Naive B cell (primary cell): ENCODE results near the gene HLF. TPM values are rescaled to one million over a fixed set of nuclear protein-coding genes. Genes with fewer than 3 reads are reported as not detected.
"Not testable (repeated sequence)": the region's sequence is repeated elsewhere in the genome, so short reads cannot be mapped to it uniquely, and the experiment has no call there.

Experiments
- ATAC-seq, 2 donors: fragments of 150-1000 bp; cut with Tn5 transposase; 2 replicates each; pipeline ENCODE4 v1.10.0; 2021; ENCODE audit warnings: low read depth in 2 of 2, mild to moderate bottlenecking in 2 of 2, moderate library complexity in 2 of 2
- DNase-seq: peaks from one replicate; pipeline ENCODE4 v3.0.0; 2022
- H3K27ac Mint-ChIP-seq, 6 donors: one replicate each; pipeline ENCODE4 v1.8.0; 2020 to 2022; ENCODE audit warnings: mild to moderate bottlenecking in 6 of 6, mixed read lengths in 6 of 6, moderate library complexity in 5 of 6, inconsistent platforms in 2 of 6
- H3K27me3 Mint-ChIP-seq, 3 donors: one replicate each; pipeline ENCODE4 v1.8.0; 2021 to 2022; ENCODE audit warnings: mixed read lengths in 3 of 3, mild to moderate bottlenecking in 1 of 3
- H3K36me3 Mint-ChIP-seq, 2 donors: one replicate each; pipeline ENCODE4 v1.8.0; 2020 to 2022; ENCODE audit warnings: mixed read lengths in 2 of 2, inconsistent platforms in 1 of 2, mild to moderate bottlenecking in 1 of 2
- H3K4me1 Mint-ChIP-seq, 3 donors: one replicate each; pipeline ENCODE4 v1.8.0; 2020 to 2022; ENCODE audit warnings: mixed read lengths in 3 of 3, inconsistent platforms in 1 of 3, mild to moderate bottlenecking in 1 of 3, moderate library complexity in 1 of 3
- H3K4me3 Mint-ChIP-seq, 8 donors: one replicate each; pipeline ENCODE4 v1.8.0; 2020 to 2022; ENCODE audit warnings: mild to moderate bottlenecking in 8 of 8, mixed read lengths in 8 of 8, moderate library complexity in 8 of 8, inconsistent platforms in 2 of 8
- H3K9me3 Mint-ChIP-seq, 7 donors: one replicate each; pipeline ENCODE4 v1.8.0; 2020 to 2022; ENCODE audit warnings: mixed read lengths in 7 of 7, mild to moderate bottlenecking in 5 of 7, inconsistent platforms in 2 of 7, moderate library complexity in 1 of 7
- polyA plus RNA-seq, 6 donors: library from polyadenylated mRNA; unstranded; fragments of 300-500 nt; fragmentation: Illumina TruSeq; gene quantifications; one replicate each; pipeline ENCODE4 v1.2.3, GENCODE V29; 2021; ENCODE audit warnings: low read depth in 6 of 6

Gene HLF
- polyA plus RNA-seq, 6 donors from 2014 or later = not detected

DNA sequence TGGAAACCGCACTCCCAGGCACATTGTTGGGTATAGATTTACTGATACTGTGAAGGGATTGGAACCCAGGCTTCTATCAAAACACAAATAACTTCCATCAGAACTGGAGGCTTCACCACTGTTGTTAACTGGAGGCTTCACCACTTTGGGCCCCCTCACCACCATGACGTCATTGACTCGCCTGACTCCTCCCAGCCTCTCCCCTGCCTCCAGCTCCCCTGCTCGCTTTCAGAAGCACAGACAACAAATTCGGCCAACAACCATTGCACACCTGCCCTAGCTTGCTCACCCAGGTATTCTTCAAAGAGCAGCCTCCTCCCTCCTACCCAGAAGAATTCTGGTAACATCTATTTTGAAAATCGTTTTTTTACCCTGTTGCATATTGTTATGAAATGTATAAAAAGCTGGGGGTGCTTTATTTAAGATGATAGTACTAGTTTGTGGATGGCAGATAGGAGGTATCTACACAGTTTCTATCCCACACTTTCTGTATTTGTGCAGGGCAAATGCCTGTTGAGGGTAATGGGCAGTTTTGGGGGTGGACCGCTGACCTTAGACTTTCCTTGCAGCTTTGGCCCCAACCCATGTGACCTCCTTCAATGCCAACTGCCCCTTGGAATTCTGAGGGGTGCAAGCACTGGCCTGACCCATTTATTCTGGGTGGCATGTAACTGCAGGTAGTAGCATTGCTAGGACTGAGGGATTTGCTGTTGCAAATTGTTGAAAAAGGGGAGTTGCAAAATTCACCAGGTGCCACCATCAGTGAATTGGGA, 54.1 kb downstream of the HLF start:
- ATAC-seq (no peak), DNase-seq (no peak)
- Mint-ChIP-seq H3K9me3 (no peaks in the 10 kb centered on the region), H3K36me3 (no peaks in the 10 kb centered on the region), H3K27me3 (peaks cover 8 to 25% (median 18%) of the 10 kb centered on the region in 3 donors), H3K4me3 (no peak overlapping the region), H3K4me1 (no peaks in the 10 kb centered on the region), H3K27ac (no peak overlapping the region)

DNA sequence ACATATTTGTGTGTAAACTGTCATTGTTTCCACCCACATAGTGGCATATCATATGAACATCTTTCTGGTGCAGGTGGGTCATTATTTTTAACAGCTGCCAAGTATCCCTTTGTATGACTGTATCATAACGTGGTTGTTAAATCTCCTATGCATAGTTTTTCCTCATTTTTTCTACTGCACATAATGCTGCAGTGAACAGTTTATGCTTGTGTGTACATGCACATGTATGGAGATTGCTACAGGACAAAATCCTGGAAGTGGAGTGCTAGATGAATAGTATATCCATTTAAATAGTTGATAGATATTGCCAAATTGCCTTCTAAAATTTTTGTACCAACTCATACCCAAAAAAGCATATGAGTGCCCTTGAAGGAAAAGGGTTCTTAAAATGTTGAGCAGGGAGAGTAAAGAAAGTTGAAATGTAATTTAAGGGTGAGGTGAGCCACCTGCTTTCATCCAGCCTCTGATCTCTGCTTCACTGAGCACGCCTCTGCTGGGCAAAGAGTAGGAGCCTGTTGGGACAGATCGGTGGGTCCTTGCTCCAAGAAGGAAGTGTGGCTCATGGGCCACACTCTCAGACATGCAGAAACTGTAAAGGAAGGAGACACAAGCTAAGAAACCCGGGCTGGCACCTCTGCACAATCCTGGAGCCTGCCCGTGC, 55.3 kb downstream of the HLF start:
- Mint-ChIP-seq H3K4me1 (no peaks in the 10 kb centered on the region), H3K27ac (no peak overlapping the region), H3K36me3 (no peaks in the 10 kb centered on the region), H3K27me3 (peaks cover 9 to 15% (median 15%) of the 10 kb centered on the region in 3 donors), H3K9me3 (no peaks in the 10 kb centered on the region), H3K4me3 (no peak overlapping the region)
- DNase-seq (no peak), ATAC-seq (no peak)

DNA sequence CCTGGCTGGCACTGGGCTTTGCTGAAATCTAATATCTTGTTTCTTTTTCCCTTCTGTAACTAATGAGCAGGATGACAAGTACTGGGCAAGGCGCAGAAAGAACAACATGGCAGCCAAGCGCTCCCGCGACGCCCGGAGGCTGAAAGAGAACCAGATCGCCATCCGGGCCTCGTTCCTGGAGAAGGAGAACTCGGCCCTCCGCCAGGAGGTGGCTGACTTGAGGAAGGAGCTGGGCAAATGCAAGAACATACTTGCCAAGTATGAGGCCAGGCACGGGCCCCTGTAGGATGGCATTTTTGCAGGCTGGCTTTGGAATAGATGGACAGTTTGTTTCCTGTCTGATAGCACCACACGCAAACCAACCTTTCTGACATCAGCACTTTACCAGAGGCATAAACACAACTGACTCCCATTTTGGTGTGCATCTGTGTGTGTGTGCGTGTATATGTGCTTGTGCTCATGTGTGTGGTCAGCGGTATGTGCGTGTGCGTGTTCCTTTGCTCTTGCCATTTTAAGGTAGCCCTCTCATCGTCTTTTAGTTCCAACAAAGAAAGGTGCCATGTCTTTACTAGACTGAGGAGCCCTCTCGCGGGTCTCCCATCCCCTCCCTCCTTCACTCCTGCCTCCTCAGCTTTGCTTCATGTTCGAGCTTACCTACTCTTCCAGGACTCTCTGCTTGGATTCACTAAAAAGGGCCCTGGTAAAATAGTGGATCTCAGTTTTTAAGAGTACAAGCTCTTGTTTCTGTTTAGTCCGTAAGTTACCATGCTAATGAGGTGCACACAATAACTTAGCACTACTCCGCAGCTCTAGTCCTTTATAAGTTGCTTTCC, 56.0 kb downstream of the HLF start:
- Mint-ChIP-seq H3K4me1 (no peaks in the 10 kb centered on the region), H3K4me3 (no peak overlapping the region)

DNA sequence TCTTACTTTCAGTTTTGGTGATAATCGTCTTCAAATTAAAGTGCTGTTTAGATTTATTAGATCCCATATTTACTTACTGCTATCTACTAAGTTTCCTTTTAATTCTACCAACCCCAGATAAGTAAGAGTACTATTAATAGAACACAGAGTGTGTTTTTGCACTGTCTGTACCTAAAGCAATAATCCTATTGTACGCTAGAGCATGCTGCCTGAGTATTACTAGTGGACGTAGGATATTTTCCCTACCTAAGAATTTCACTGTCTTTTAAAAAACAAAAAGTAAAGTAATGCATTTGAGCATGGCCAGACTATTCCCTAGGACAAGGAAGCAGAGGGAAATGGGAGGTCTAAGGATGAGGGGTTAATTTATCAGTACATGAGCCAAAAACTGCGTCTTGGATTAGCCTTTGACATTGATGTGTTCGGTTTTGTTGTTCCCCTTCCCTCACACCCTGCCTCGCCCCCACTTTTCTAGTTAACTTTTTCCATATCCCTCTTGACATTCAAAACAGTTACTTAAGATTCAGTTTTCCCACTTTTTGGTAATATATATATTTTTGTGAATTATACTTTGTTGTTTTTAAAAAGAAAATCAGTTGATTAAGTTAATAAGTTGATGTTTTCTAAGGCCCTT, 56.8 kb downstream of the HLF start:
- no peak for DNase-seq
- ATAC-seq = no peak
- peaks cover 5 to 15% (median 15%) of the 10 kb centered on the region in 3 donors for H3K27me3 Mint-ChIP-seq
- no peaks in the 10 kb centered on the region for H3K4me1 Mint-ChIP-seq
- no peak overlapping the region for H3K27ac Mint-ChIP-seq
- no peaks in the 10 kb centered on the region for H3K36me3 Mint-ChIP-seq
- H3K9me3 Mint-ChIP-seq = no peaks in the 10 kb centered on the region
- H3K4me3 Mint-ChIP-seq = no peak overlapping the region

More for the DNA sequence above, 56.0 kb downstream of the HLF start:
- DNase-seq (no peak), ATAC-seq (no peak)
- Mint-ChIP-seq H3K27me3 (peaks cover 8 to 15% (median 15%) of the 10 kb centered on the region in 3 donors), H3K9me3 (no peaks in the 10 kb centered on the region), H3K27ac (no peak overlapping the region), H3K36me3 (no peaks in the 10 kb centered on the region)

DNA sequence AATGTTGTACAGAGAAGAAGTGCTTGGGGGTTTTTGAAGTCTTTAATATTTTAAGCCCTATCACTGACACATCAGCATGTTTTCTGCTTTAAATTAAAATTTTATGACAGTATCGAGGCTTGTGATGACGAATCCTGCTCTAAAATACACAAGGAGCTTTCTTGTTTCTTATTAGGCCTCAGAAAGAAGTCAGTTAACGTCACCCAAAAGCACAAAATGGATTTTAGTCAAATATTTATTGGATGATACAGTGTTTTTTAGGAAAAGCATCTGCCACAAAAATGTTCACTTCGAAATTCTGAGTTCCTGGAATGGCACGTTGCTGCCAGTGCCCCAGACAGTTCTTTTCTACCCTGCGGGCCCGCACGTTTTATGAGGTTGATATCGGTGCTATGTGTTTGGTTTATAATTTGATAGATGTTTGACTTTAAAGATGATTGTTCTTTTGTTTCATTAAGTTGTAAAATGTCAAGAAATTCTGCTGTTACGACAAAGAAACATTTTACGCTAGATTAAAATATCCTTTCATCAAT, 57.8 kb downstream of the HLF start:
- Mint-ChIP-seq H3K4me3 (no peak overlapping the region), H3K27me3 (peaks cover 5 to 15% (median 15%) of the 10 kb centered on the region in 3 donors), H3K4me1 (no peaks in the 10 kb centered on the region), H3K27ac (no peak overlapping the region), H3K9me3 (no peaks in the 10 kb centered on the region), H3K36me3 (no peaks in the 10 kb centered on the region)
- ATAC-seq = no peak
- DNase-seq = no peak

DNA sequence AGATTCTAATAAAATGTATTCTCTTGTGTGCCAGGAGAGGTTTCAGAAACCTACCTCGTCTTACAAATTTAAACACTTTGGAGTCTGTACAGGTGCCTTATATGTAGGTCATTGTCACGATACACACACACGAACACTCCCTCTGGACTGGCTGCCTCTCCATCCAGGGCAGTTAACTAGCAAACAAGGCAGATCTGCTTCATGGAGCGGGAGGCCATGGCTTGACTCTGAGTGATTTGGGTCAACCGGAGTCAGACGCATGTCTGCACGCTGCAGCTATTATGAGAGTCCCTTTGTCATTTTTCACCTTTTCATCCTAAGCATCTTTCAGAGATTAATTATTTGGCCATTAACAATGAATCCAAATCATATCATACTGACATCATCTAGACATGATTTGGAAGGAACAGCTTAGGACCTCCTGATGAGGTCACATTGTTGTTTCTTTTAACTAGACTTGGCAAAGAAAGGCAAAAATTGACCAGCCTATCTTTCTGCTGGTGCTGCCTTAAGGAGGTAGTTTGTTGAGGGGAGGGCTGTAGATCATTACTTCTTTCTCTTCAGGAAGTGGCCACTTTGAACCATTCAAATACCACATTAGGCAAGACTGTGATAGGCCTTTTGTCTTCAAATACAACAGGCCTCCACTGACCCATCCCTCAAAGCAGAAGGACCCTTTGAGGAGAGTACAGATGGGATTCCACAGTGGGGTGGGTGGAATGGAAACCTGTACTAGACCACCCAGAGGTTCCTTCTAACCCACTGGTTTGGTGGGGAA, 58.9 kb downstream of the HLF start:
- ATAC-seq (no peak), DNase-seq (no peak)
- Mint-ChIP-seq H3K4me1 (no peaks in the 10 kb centered on the region), H3K4me3 (no peak overlapping the region), H3K27ac (no peak overlapping the region), H3K36me3 (peaks cover 5 to 6% of the 10 kb centered on the region in 2 donors), H3K9me3 (peaks cover 0 to 7% (median under 1%) of the 10 kb centered on the region in 7 donors), H3K27me3 (peaks cover 6 to 18% (median 17%) of the 10 kb centered on the region in 3 donors)

DNA sequence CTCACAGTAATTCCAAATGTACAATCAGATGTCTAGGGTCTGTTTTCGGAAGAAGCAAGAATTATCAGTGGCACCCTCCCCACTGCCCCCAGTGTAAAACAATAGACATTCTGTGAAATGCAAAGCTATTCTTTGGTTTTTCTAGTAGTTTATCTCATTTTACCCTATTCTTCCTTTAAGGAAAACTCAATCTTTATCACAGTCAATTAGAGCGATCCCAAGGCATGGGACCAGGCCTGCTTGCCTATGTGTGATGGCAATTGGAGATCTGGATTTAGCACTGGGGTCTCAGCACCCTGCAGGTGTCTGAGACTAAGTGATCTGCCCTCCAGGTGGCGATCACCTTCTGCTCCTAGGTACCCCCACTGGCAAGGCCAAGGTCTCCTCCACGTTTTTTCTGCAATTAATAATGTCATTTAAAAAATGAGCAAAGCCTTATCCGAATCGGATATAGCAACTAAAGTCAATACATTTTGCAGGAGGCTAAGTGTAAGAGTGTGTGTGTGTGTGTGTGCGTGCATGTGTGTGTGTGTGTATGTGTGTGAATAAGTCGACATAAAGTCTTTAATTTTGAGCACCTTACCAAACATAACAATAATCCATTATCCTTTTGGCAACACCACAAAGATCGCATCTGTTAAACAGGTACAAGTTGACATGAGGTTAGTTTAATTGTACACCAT, 59.7 kb downstream of the HLF start:
- DNase-seq (no peak), ATAC-seq (no peak)
- no peaks in the 10 kb centered on the region for H3K4me1 Mint-ChIP-seq
- no peak overlapping the region for H3K4me3 Mint-ChIP-seq
- peaks cover 9 to 10% of the 10 kb centered on the region in 2 donors for H3K36me3 Mint-ChIP-seq
- no peak overlapping the region for H3K27ac Mint-ChIP-seq
- peaks cover 0 to 11% (median 3%) of the 10 kb centered on the region in 7 donors for H3K9me3 Mint-ChIP-seq
- peaks cover 5 to 17% (median 16%) of the 10 kb centered on the region in 3 donors for H3K27me3 Mint-ChIP-seq

DNA sequence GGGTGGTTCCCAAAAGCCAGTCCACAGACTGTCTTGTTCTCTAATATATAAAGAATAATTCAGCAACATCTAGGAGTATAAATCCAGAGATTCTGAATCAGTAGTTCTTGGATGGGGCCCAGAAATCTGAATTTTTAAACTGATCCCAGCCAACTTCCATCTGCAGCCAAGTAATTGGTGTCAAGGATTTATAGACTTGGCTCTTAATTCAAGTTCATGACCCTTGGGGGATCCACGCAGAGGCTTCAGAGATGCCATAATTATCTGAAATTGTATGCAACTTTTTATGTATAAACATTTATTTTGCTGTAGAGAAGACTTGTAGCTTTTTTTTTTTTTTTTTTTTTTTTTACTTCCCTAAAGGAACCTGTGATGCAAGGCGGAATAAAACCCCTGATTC, 60.6 kb downstream of the HLF start:
- Mint-ChIP-seq H3K4me1 (no peaks in the 10 kb centered on the region), H3K36me3 (peaks cover 9 to 10% of the 10 kb centered on the region in 2 donors), H3K27me3 (peaks cover 9 to 23% (median 17%) of the 10 kb centered on the region in 3 donors), H3K4me3 (no peak overlapping the region), H3K27ac (no peak overlapping the region), H3K9me3 (peaks cover 0 to 11% (median 3%) of the 10 kb centered on the region in 7 donors)
- no peak for ATAC-seq
- DNase-seq = no peak

DNA sequence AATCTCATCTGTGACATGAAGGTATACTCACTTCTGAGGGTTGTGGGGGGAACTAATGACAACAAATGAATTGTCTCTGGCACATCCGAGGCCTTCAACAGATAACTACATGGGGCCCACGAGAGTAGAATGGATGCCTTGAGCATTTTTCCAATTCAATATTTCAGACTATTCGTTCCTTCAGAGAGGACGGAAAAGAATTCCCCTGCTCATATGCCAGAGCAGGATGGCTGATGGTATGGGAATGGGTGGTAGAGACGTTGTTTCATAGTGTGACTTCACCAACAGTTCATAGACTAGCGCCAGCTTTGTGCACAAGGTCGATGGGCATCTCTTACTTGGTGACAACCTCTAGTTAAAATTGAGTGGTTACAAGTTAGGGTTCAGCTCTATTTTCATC, 61.3 kb downstream of the HLF start:
- peaks cover 0 to 11% (median 3%) of the 10 kb centered on the region in 7 donors for H3K9me3 Mint-ChIP-seq
- no peak overlapping the region for H3K4me3 Mint-ChIP-seq
- H3K4me1 Mint-ChIP-seq = no peaks in the 10 kb centered on the region
- H3K27ac Mint-ChIP-seq = no peak overlapping the region
- H3K36me3 Mint-ChIP-seq = peaks cover 9 to 10% of the 10 kb centered on the region in 2 donors
- DNase-seq = no peak
- peaks cover 10 to 22% (median 17%) of the 10 kb centered on the region in 3 donors for H3K27me3 Mint-ChIP-seq
- no peak for ATAC-seq

DNA sequence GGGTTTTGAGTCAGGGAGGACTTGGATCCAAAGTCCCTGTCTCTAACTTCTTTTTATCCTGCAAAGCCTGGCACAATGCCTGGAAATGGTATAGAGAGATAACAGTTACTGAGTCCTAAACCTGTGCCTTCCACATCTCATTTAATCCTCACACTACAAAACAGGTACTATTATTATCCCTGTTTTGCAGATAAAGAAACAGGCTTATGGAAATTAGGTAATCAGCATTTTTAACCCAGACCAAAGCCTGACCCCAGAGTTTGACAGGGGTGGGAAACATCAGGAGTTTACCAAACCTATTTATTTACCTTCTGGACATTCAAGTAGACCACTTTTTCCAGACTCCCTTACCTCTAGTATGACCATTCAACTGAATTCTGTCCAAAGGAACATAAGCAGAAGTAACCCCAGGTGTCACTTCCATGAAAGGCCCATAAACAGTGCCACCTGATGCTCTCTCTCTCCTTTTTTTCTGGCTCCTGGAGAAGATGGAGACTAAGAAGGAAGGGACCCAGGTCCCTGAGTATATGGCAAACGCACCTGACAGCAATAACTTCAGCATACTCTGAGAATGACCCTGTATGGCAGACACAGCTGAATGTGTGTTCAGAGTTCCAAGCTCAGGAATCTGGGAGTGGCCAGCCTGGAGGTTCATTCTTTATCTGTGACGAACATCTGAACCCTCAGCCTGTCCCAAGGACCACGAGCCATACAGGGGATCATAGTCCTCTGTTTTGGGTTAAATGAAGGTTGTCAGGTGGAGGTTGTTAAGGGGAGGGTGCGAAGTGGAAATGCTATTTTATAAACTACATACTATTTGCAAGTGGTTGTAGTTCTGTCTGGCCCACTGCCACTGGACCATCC, 62.7 kb downstream of the HLF start:
- no peak for DNase-seq
- Mint-ChIP-seq H3K36me3 (peaks cover 9 to 10% of the 10 kb centered on the region in 2 donors), H3K4me1 (no peaks in the 10 kb centered on the region), H3K9me3 (peaks cover 0 to 11% (median 3%) of the 10 kb centered on the region in 7 donors), H3K27ac (peak overlapping the region in 1 of 6 donors; percentile 62), H3K27me3 (peaks cover 10 to 18% (median 17%) of the 10 kb centered on the region in 3 donors), H3K4me3 (no peak overlapping the region)
- ATAC-seq = no peak

DNA sequence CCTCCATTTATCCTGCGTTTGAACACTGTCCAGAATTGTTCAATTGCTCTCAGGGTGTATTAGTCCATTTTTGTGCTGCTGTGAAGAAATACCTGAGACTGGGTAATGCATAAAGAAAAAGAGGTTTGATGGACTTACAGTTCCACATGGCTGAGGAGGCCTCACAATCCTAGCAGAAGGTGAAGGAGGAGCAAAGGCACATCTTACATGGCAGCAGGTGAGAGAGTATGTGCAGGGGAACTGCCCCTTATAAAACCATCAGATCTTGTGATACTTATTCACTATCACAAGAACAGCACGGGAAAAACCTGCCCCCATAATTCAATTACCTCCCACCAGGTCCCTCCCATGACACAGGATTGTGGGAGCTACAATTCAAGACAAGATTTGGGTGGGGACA, 63.8 kb downstream of the HLF start:
- not testable (repeated sequence) for ATAC-seq, H3K36me3 Mint-ChIP-seq, H3K4me3 Mint-ChIP-seq, DNase-seq, H3K4me1 Mint-ChIP-seq
- Mint-ChIP-seq H3K9me3 (peaks cover 0 to 11% (median 3%) of the 10 kb centered on the region in 7 donors), H3K27ac (peak overlapping the region in 1 of 6 donors; percentile 30), H3K27me3 (peaks cover 10 to 18% (median 17%) of the 10 kb centered on the region in 3 donors)
